ENCODE results near the gene PRELID2.

DNA sequence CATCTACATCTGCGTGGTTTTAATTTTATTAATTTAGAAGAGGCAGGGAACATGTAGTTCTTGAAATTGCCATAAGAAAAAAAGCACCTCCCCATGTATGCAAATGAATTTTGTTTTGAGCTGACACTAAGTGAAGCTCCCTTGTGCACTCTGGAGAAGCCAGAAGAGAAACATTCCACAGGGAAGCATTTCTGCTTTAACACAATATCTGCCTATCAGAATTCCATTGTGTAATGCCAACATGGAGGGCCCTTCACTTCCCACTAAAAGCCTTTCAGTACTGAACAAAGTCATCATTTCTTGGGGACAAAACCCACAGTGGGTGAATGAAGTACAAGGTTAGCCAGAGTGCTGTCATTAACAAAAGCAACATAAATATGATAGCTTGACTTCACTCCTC, 59.7 kb downstream of the PRELID2 start:
- TF ChIP-seq POLR2AphosphoS5 (IDR thresholded peaks at IDR 0.05; ENCODE audit: low read depth, low read length): no peak
- no peak for TF ChIP-seq TAF1 (IDR thresholded peaks at IDR 0.05; ENCODE audit: borderline replicate concordance, insufficient read depth, low read length)

All from PFSK-1 (cell line).